Pancreas (tissue), 10 donors: ENCODE data around the gene CALB2. TPM values are rescaled to one million over a fixed set of nuclear protein-coding genes. Genes with fewer than 3 reads are reported as not detected.

Source experiments
- ATAC-seq, 4 donors: fragments of 200-7000 bp; cut with Tn5 transposase; one replicate each; pipeline versions ENCODE4 v1.8.0 to v1.9.1; 2020; ENCODE audit warnings: mild to moderate bottlenecking in 4 of 4, moderate library complexity in 4 of 4
- DNase-seq, 6 donors: peaks; one replicate each; pipeline ENCODE4 v3.0.0-alpha.2; 2020
- FAIRE-seq: peaks from 2 replicates; lab custom pipeline; 2012; peaks lifted over from hg19 to GRCh38; lab: Jason Lieb, UNC
- H3K27ac ChIP-seq, 4 donors: fragments of 200-600 bp; sonication (generic); 1 replicate in 3 of 4; 2 replicates in 1 of 4; pipeline versions ENCODE4 v1.5.0 to v1.8.0; 2020
- H3K27me3 ChIP-seq, 4 donors: fragments of 200-600 bp; one replicate each; pipeline ENCODE4 v1.8.0; 2021
- H3K36me3 ChIP-seq, 3 donors: fragments of 200-600 bp; sonication (generic) in 1 of 3; one replicate each; pipeline versions ENCODE4 v1.5.0 to v1.8.0; 2020 to 2021
- H3K4me1 ChIP-seq, 3 donors: fragments of 200-600 bp; one replicate each; pipeline ENCODE4 v1.8.0; 2021
- H3K4me3 ChIP-seq, 4 donors: fragments of 200-600 bp; sonication (generic) in 2 of 4; one replicate each; pipeline versions ENCODE4 v1.5.0 to v1.8.0; 2020 to 2021
- H3K9me3 ChIP-seq, 4 donors: fragments of 200-600 bp; one replicate each; pipeline ENCODE4 v1.8.0; 2021
- WGBS, 2 donors: extraction: QIAGEN DNeasy Blood & Tissue Kit; methylation state at CpG; one replicate each; pipeline ENCODE4 v1.1.7; 2013; 5-methylcytosine and 5-hydroxymethylcytosine counted together
- intact Hi-C, 3 donors: fragments of 100-400 bp; cut with DNase I; formaldehyde crosslinking; loops; one replicate each; pipeline versions ENCODE4 v1.11.1 to v1.14.2; 2022
- polyA plus RNA-seq, 2 donors: library from polyadenylated mRNA; stranded (reverse); fragments of 200-250 nt; gene quantifications; one replicate each; pipeline ENCODE4 v1.2.3, GENCODE V29; 2013
- total RNA-seq, 6 donors: library from RNA; stranded (reverse); fragmentation: NEBNext Ultra II Directional in 4 of 6; extraction: Animal tissue kit (Norgen Biotek cat#: 25700) in 4 of 6; gene quantifications; one replicate each; pipeline versions ENCODE4 v1.2.1 to v1.2.4, GENCODE V29; 2021 to 2023
- TF ChIP-seq, protein P1 (sequence below), 4 donors: fragments of 200-600 bp; sonication (generic) in 3 of 4; IDR thresholded peaks; one replicate each; pipeline versions ENCODE4 v1.5.0 to v1.8.0; 2021; ENCODE audit warnings: antibody characterized with exemption in 4 of 4
- donor health status: healthy with polysubstance abuse.
- donor health status: DM: no; HTN: no; CAD: no; lungs with moderate emphysema.
- donor health status: DM: no; HTN: no; CAD: no.
- donor health status: control.
- donor health status: control.
- donor health status: Bipolar disorder and iron deficiency.
- donor health status: DM: yes; HTN: yes; CAD: no.
- donor health status: DM: no; HTN: no; CAD: no.
- donor health status: DM: no; HTN: no; CAD: no.
- donor health status: DM: yes; HTN: yes; CAD: no.

CALB2 gene
- total and polyA plus RNA-seq, 8 donors, result 0.13 to 2.5 (median 0.34) TPM

DNA sequence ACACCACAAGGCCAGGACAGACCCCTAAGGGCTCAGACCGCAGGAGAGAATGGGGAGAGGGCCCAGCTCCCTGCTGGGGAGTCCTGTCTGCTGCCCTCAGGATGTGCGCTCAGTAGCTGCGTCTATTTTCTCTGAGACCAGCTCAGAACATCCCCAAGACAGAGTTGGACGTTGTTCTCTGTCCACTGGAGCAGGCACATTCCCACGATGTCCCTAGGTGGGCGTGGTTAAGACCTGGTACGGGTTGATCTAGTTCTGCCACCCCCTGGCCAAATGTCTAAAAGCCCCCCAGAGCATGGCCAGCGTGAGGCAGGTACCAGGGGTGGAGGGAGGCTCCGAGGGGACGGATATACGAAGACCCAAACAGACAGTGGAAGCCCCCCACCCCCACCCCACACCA, 842 bp upstream of the CALB2 start:
- FAIRE-seq, result no peak
- WGBS, 2 donors, result 12 to 14% methylated on average over 10 to 11 of the region's 11 CpGs

DNA sequence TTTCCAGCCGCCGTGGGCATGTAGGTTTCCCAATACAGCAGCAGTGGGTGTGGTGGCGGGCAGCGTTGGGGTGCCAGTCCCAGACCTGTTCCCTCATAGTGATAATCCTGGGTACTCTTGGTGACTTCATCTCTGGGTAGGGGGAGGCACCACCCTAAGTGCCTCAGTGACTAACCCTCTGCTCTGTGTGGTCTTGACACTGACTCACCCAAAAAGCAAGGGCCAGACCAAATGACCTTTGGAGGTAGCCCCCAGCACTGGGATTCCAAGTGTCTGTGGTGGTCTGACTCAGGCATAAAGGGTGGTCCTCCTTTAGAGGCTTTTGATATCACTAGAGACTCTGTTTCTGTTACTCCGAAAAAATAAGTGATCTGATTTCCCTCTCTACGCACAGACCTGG, 908 bp downstream of the CALB2 start:
- intact Hi-C loops, result no loop called here
- no peak for FAIRE-seq
- peaks cover 0 to 14% (median 2%) of the 10 kb centered on the region in 4 donors for H3K27me3 ChIP-seq
- WGBS, 2 donors, result 65 to 78% methylated on average over 6 of the region's 6 CpGs
- H3K27ac ChIP-seq, result no peak overlapping the region
- H3K4me3 ChIP-seq, result no peak overlapping the region
- DNase-seq, result no peak
- TF ChIP-seq, protein P1, sequence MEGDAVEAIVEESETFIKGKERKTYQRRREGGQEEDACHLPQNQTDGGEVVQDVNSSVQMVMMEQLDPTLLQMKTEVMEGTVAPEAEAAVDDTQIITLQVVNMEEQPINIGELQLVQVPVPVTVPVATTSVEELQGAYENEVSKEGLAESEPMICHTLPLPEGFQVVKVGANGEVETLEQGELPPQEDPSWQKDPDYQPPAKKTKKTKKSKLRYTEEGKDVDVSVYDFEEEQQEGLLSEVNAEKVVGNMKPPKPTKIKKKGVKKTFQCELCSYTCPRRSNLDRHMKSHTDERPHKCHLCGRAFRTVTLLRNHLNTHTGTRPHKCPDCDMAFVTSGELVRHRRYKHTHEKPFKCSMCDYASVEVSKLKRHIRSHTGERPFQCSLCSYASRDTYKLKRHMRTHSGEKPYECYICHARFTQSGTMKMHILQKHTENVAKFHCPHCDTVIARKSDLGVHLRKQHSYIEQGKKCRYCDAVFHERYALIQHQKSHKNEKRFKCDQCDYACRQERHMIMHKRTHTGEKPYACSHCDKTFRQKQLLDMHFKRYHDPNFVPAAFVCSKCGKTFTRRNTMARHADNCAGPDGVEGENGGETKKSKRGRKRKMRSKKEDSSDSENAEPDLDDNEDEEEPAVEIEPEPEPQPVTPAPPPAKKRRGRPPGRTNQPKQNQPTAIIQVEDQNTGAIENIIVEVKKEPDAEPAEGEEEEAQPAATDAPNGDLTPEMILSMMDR (IDR thresholded peaks at IDR 0.05), result no peak
- no peaks in the 10 kb centered on the region for H3K36me3 ChIP-seq
- no peak for ATAC-seq
- peaks cover 0 to 3% (median 0%) of the 10 kb centered on the region in 3 donors for H3K4me1 ChIP-seq
- H3K9me3 ChIP-seq, result no peaks in the 10 kb centered on the region

More for the DNA sequence above, 842 bp upstream of the CALB2 start:
- TF ChIP-seq, protein P1 (IDR thresholded peaks at IDR 0.05), result no peak
- Histone ChIP-seq H3K36me3 (no peaks in the 10 kb centered on the region), H3K9me3 (no peaks in the 10 kb centered on the region), H3K27me3 (peaks cover 0 to 14% (median 2%) of the 10 kb centered on the region in 4 donors), H3K4me3 (no peak overlapping the region), H3K4me1 (peaks cover 0 to 3% (median 0%) of the 10 kb centered on the region in 3 donors), H3K27ac (no peak overlapping the region)
- intact Hi-C loops, result no loop called here
- peak in 1 of 4 donors; percentile 23 for ATAC-seq
- DNase-seq, result peak in 1 of 6 donors; percentile 32

DNA sequence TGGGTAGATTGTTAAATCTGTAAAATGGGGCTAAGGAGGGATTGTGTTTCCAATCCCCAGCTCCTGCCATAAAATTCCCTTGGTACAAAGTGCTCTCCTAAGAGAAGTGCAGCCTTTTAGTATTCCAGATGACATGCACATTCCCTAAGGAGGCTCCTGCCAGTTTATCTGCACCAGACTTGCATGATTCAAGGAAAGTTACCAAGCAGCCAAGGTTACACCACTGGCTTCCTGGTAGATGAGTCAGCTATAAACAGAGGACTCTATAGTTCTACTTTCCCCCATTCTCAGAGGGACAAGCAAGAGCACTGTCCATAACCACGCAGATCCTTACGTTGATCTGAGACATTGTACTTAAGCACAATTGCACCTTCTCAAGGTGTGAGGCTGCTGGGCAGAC, 1.9 kb downstream of the CALB2 start:
- FAIRE-seq (no peak), ATAC-seq (peak in 2 of 4 donors; percentile 62 to 73), DNase-seq (no peak)
- TF ChIP-seq, protein P1 (IDR thresholded peaks at IDR 0.05), result no peak
- intact Hi-C loops, result no loop called here
- H3K27ac ChIP-seq, result no peak overlapping the region
- H3K36me3 ChIP-seq, result no peaks in the 10 kb centered on the region
- 47 to 75% methylated on average over 2 of the region's 2 CpGs for WGBS, 2 donors
- H3K4me1 ChIP-seq, result peaks cover 0 to 3% (median 0%) of the 10 kb centered on the region in 3 donors
- no peaks in the 10 kb centered on the region for H3K9me3 ChIP-seq
- peaks cover 0 to 14% (median 2%) of the 10 kb centered on the region in 4 donors for H3K27me3 ChIP-seq
- H3K4me3 ChIP-seq, result no peak overlapping the region

DNA sequence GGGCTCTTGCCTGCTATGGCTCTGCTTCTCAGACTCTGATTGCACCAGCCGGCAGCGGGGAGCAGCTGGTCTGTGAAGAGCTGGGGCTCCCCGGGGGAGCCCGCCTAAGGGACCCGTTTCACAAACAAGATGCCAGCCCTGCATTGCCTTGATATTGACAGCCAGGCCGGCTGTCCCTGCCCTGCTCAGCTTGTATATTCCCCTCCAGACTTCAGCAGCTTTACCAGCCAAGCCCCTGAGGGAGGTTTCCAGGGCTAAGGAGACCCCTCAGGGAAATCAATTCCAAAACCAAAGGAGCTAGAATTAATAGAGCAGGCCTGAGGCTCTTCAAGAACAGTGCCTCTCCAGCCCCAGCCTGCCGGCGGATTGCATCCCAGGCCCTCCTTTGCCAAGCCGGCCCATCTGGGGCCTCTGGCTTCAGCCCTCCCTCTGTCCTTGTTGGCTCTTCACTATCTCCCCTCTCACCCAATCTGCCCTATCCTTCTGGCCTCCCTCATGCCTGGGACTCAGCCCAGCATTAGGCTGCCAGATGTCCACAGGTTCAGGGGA, 5.7 kb downstream of the CALB2 start:
- intact Hi-C loops, result no loop called here
- peaks cover 0 to 8% (median 2%) of the 10 kb centered on the region in 4 donors for H3K27me3 ChIP-seq
- H3K27ac ChIP-seq, result no peak overlapping the region
- no peaks in the 10 kb centered on the region for H3K36me3 ChIP-seq
- TF ChIP-seq, protein P1 (IDR thresholded peaks at IDR 0.05), result no peak
- no peak overlapping the region for H3K4me3 ChIP-seq
- H3K9me3 ChIP-seq, result no peaks in the 10 kb centered on the region
- DNase-seq, result no peak
- WGBS, 2 donors, result 54 to 67% methylated on average over 9 of the region's 9 CpGs
- FAIRE-seq, result no peak
- no peaks in the 10 kb centered on the region for H3K4me1 ChIP-seq
- ATAC-seq, result peak in 1 of 4 donors; percentile 16

DNA sequence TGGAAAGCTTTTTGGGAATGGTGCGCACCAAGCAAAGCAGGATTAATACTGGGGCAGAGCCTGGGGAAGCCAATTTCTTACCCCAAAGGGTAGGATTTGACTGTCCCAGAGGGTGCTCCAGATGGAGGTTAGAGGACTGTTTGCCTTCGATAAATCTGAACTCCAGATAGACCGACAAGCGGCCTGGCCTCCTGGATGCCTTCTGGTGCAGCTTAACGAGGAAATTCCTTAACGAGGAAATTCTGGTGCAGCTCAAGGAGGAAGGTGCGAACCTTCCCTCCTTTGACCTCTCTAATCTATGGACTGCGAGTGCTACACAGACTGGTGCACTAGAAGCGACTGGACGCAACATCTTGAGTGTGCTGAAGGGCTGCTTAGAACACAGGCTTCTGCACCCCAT, 6.5 kb downstream of the CALB2 start:
- H3K4me1 ChIP-seq, result no peaks in the 10 kb centered on the region
- H3K36me3 ChIP-seq, result no peaks in the 10 kb centered on the region
- TF ChIP-seq, protein P1 (IDR thresholded peaks at IDR 0.05), result no peak
- ATAC-seq (no peak), DNase-seq (no peak), FAIRE-seq (no peak)
- 66 to 68% methylated on average over 10 of the region's 10 CpGs for WGBS, 2 donors
- peaks cover 0 to under 1% (median 0%) of the 10 kb centered on the region in 4 donors for H3K27me3 ChIP-seq
- intact Hi-C loops, result no loop called here
- no peak overlapping the region for H3K27ac ChIP-seq
- H3K4me3 ChIP-seq, result no peak overlapping the region
- H3K9me3 ChIP-seq, result no peaks in the 10 kb centered on the region
